OCI-LY1 (cell line): ENCODE data around the gene CIB4.

Source experiments
- EZH2 ChIP-seq: fragments of 200-600 bp; sonication (generic), shearing (Covaris generic); IDR thresholded peaks from 2 replicates; pipeline ENCODE4 v1.8.0; 2017; ENCODE audit warnings: borderline replicate concordance, mixed run types, mild to moderate bottlenecking, antibody characterized with exemption, low read length, moderate library complexity, mixed read lengths
- TF ChIP-seq, protein P1 (sequence below): fragments of 200-600 bp; sonication (generic), shearing (Covaris generic); IDR thresholded peaks from 2 replicates; pipeline ENCODE4 v1.5.1; 2017; ENCODE audit warnings: mild to moderate bottlenecking, antibody characterized with exemption, low read length, moderate library complexity, mixed read lengths

DNA sequence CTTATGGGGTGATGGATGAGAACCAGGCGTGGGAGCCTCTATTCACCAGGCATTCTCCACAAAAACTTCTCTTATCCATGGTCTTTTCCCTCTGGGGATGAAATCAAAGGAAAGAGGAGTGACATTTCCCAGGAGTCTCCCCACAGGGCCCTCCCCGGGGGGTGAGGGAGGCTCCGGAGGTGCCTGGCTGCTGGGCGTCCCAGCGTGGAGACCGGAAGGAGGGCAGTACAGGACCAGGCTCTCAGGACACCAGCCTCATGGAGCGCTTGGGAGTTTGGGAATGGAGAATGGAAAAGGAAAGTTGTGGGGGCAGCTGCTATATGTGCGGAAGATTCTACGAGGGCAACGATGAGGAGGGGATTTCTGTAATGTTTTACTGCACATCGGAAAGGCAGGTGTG, 22.1 kb downstream of the CIB4 start:
- TF ChIP-seq, protein P1, sequence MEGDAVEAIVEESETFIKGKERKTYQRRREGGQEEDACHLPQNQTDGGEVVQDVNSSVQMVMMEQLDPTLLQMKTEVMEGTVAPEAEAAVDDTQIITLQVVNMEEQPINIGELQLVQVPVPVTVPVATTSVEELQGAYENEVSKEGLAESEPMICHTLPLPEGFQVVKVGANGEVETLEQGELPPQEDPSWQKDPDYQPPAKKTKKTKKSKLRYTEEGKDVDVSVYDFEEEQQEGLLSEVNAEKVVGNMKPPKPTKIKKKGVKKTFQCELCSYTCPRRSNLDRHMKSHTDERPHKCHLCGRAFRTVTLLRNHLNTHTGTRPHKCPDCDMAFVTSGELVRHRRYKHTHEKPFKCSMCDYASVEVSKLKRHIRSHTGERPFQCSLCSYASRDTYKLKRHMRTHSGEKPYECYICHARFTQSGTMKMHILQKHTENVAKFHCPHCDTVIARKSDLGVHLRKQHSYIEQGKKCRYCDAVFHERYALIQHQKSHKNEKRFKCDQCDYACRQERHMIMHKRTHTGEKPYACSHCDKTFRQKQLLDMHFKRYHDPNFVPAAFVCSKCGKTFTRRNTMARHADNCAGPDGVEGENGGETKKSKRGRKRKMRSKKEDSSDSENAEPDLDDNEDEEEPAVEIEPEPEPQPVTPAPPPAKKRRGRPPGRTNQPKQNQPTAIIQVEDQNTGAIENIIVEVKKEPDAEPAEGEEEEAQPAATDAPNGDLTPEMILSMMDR, result no peak
- TF ChIP-seq EZH2, result no peak
